Lung (tissue), 12 donors: ENCODE results near the gene PRR22. TPM values are rescaled to one million over a fixed set of nuclear protein-coding genes. Genes with fewer than 3 reads are reported as not detected.

Source experiments
- ATAC-seq: fragments of 200-7000 bp; cut with Tn5 transposase; one replicate; pipeline ENCODE4 v1.9.1; 2020; ENCODE audit warnings: moderate number of reproducible peaks; ENCODE audit not compliant: insufficient read depth, low FRiP score
- DNase-seq, 3 donors: peaks; one replicate each; pipeline ENCODE4 v3.0.0-alpha.2; 2013 to 2017
- H3K27ac ChIP-seq, 2 donors: one replicate each; pipeline ENCODE4 v1.5.1; 2013; ENCODE audit warnings: mild to moderate bottlenecking in 2 of 2, moderate library complexity in 2 of 2, control low read depth in 1 of 2, inconsistent platforms in 1 of 2, low read depth in 1 of 2, low read length in 1 of 2
- H3K27me3 ChIP-seq, 3 donors: one replicate each; pipeline ENCODE4 v1.5.1; 2013; ENCODE audit warnings: low read length in 2 of 3; ENCODE audit not compliant: control insufficient read depth in 3 of 3, insufficient read depth in 3 of 3
- H3K36me3 ChIP-seq, 4 donors: one replicate each; pipeline ENCODE4 v1.5.1; 2013; ENCODE audit warnings: low read length in 4 of 4, mild to moderate bottlenecking in 1 of 4, moderate library complexity in 1 of 4; ENCODE audit not compliant: control insufficient read depth in 4 of 4, insufficient read depth in 4 of 4
- H3K4me1 ChIP-seq, 5 donors: one replicate each; pipeline ENCODE4 v1.5.1; 2013; ENCODE audit warnings: low read length in 5 of 5, mild to moderate bottlenecking in 2 of 5, moderate library complexity in 1 of 5; ENCODE audit not compliant: control insufficient read depth in 5 of 5, insufficient read depth in 5 of 5
- H3K4me3 ChIP-seq: one replicate; pipeline ENCODE4 v1.5.1; 2013; ENCODE audit warnings: mild to moderate bottlenecking, control low read depth, moderate library complexity
- H3K9ac ChIP-seq, 2 donors: one replicate each; pipeline ENCODE4 v1.5.1; 2013; ENCODE audit warnings: low read length in 2 of 2, control low read depth in 1 of 2; ENCODE audit not compliant: insufficient read depth in 1 of 2
- H3K9me3 ChIP-seq, 4 donors: one replicate each; pipeline ENCODE4 v1.5.1; 2013; ENCODE audit warnings: low read length in 3 of 4, mild to moderate bottlenecking in 1 of 4, moderate library complexity in 1 of 4; ENCODE audit not compliant: control insufficient read depth in 4 of 4, insufficient read depth in 3 of 4
- WGBS, 2 donors: extraction: QIAGEN DNeasy Blood & Tissue Kit; methylation state at CpG; one replicate each; pipeline ENCODE4 v1.1.7; 2013; 5-methylcytosine and 5-hydroxymethylcytosine counted together
- polyA plus RNA-seq, 2 donors: library from polyadenylated mRNA; stranded (reverse); fragments of 200-250 nt; gene quantifications; one replicate each; pipeline ENCODE4 v1.2.1, GENCODE V29; 2013
- total RNA-seq, 2 donors: library from RNA; depleted of rRNA in 1 of 2; stranded (reverse); fragments of >200 nt in 1 of 2; gene quantifications; one replicate each; pipeline ENCODE4 v1.2.1, GENCODE V29; 2014 to 2021
- TF ChIP-seq, protein P1 (sequence below): IDR thresholded peaks from 2 replicates; pipeline ENCODE4 v1.5.1; 2012; ENCODE audit warnings: mild to moderate bottlenecking; ENCODE audit errors: control extremely low read depth, extremely low read depth
- donor health status: control.
- donor health status: control.
- donor health status: Bipolar disorder and iron deficiency.
- donor health status: healthy.
- donor health status: DM: yes; HTN: yes; CAD: no.

Gene PRR22
- total and polyA plus RNA-seq, 4 donors = 0.20 to 6.8 (median 4.4) TPM

GRCh38 chr19:5795382-5795919, 10.9 kb upstream of the PRR22 start:
- H3K4me3 ChIP-seq = no peak overlapping the region
- peaks cover 0 to 3% (median 0%) of the 10 kb centered on the region in 4 donors for H3K9me3 ChIP-seq
- H3K9ac ChIP-seq = no peak overlapping the region
- 90 to 94% methylated on average over 7 of the region's 7 CpGs for WGBS, 2 donors
- no peaks in the 10 kb centered on the region for H3K36me3 ChIP-seq
- ATAC-seq (no peak), DNase-seq (no peak)
- H3K27ac ChIP-seq = no peak overlapping the region
- TF ChIP-seq, protein P1, sequence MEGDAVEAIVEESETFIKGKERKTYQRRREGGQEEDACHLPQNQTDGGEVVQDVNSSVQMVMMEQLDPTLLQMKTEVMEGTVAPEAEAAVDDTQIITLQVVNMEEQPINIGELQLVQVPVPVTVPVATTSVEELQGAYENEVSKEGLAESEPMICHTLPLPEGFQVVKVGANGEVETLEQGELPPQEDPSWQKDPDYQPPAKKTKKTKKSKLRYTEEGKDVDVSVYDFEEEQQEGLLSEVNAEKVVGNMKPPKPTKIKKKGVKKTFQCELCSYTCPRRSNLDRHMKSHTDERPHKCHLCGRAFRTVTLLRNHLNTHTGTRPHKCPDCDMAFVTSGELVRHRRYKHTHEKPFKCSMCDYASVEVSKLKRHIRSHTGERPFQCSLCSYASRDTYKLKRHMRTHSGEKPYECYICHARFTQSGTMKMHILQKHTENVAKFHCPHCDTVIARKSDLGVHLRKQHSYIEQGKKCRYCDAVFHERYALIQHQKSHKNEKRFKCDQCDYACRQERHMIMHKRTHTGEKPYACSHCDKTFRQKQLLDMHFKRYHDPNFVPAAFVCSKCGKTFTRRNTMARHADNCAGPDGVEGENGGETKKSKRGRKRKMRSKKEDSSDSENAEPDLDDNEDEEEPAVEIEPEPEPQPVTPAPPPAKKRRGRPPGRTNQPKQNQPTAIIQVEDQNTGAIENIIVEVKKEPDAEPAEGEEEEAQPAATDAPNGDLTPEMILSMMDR = no peak
- H3K27me3 ChIP-seq = no peaks in the 10 kb centered on the region
- no peaks in the 10 kb centered on the region for H3K4me1 ChIP-seq

- ATAC-seq (no peak), DNase-seq (no peak)
- TF ChIP-seq, protein P1 = no peak
- 92 to 94% methylated on average over 3 of the region's 3 CpGs for WGBS, 2 donors
- Histone ChIP-seq H3K4me1 (peaks cover 0 to 6% (median 4%) of the 10 kb centered on the region in 5 donors), H3K9ac (no peak overlapping the region), H3K4me3 (no peak overlapping the region), H3K9me3 (peaks cover 0 to 3% (median 0%) of the 10 kb centered on the region in 4 donors), H3K27me3 (no peaks in the 10 kb centered on the region), H3K36me3 (peaks cover 3 to 17% (median 11%) of the 10 kb centered on the region in 4 donors), H3K27ac (no peak overlapping the region)
Observed at GRCh38 chr19:5793188-5793587, 8.6 kb upstream of the PRR22 start.

GRCh38 chr19:5792224-5792623, 7.7 kb upstream of the PRR22 start:
- no peak overlapping the region for H3K4me3 ChIP-seq
- TF ChIP-seq, protein P1 = no peak
- DNase-seq (no peak), ATAC-seq (no peak)
- no peak overlapping the region for H3K27ac ChIP-seq
- H3K36me3 ChIP-seq = peaks cover 8 to 27% (median 15%) of the 10 kb centered on the region in 4 donors
- WGBS, 2 donors = 95 to 97% methylated on average over 18 of the region's 18 CpGs
- H3K9me3 ChIP-seq = peaks cover 0 to 1% (median 0%) of the 10 kb centered on the region in 4 donors
- peaks cover 0 to 6% (median 4%) of the 10 kb centered on the region in 5 donors for H3K4me1 ChIP-seq
- no peaks in the 10 kb centered on the region for H3K27me3 ChIP-seq
- no peak overlapping the region for H3K9ac ChIP-seq
